ENCODE measurements around the gene FAM50B.

Gene FAM50B

GRCh38 chr6:3819161-3820110, 29.7 kb upstream of the FAM50B start:
- TF ChIP-seq CTCF (IDR thresholded peaks at IDR 0.05; ENCODE audit: insufficient read depth, low read depth, low read length, missing control alignments), result no peak
- no peak for DNase-seq (ENCODE audit: low read depth)
- H3K4me3 ChIP-seq (ENCODE audit: low read depth, low read length), result no peak overlapping the region

GRCh38 chr6:3820563-3820962, 28.6 kb upstream of the FAM50B start:
- no peak for TF ChIP-seq CTCF (IDR thresholded peaks at IDR 0.05; ENCODE audit: insufficient read depth, low read depth, low read length, missing control alignments)
- no peak for DNase-seq (ENCODE audit: low read depth)
- no peak overlapping the region for H3K4me3 ChIP-seq (ENCODE audit: low read depth, low read length)

- no peak for TF ChIP-seq CTCF (IDR thresholded peaks at IDR 0.05; ENCODE audit: insufficient read depth, low read depth, low read length, missing control alignments)
- DNase-seq (ENCODE audit: low read depth), result no peak
- H3K4me3 ChIP-seq (ENCODE audit: low read depth, low read length), result no peak overlapping the region
Measured at GRCh38 chr6:3822747-3823445, 26.3 kb upstream of the FAM50B start.

- no peak for TF ChIP-seq CTCF (IDR thresholded peaks at IDR 0.05; ENCODE audit: insufficient read depth, low read depth, low read length, missing control alignments)
Measured at GRCh38 chr6:3823671-3824070, 25.5 kb upstream of the FAM50B start.

GRCh38 chr6:3825331-3825831, 23.8 kb upstream of the FAM50B start:
- no peak overlapping the region for H3K4me3 ChIP-seq (ENCODE audit: low read depth, low read length)

More at GRCh38 chr6:3823671-3824070, 25.5 kb upstream of the FAM50B start:
- H3K4me3 ChIP-seq (ENCODE audit: low read depth, low read length), result no peak overlapping the region
- DNase-seq (ENCODE audit: low read depth), result no peak

More at GRCh38 chr6:3825331-3825831, 23.8 kb upstream of the FAM50B start:
- DNase-seq (ENCODE audit: low read depth), result no peak
- TF ChIP-seq CTCF (IDR thresholded peaks at IDR 0.05; ENCODE audit: insufficient read depth, low read depth, low read length, missing control alignments), result no peak
